HG03571 (cell line): ENCODE measurements around the gene SEMA3A.
"Not testable (repeated sequence)": the region's sequence is repeated elsewhere in the genome, so short reads cannot be mapped to it uniquely, and the experiment has no call there.

Experiments used
- ATAC-seq: cut with Tn5 transposase; IDR thresholded peaks from one replicate; pipeline ENCODE4 v1.9.1; 2021; ENCODE audit not compliant: unreplicated experiment

Gene SEMA3A

GRCh38 chr7:84194484-84195271 lies at the start of gene SEMA3A:
Gene SEMA3A (minus strand): TSS chr7:84194789. CDS start chr7:84194586, 203 bp downstream.
- ATAC-seq: no peak

DNA sequence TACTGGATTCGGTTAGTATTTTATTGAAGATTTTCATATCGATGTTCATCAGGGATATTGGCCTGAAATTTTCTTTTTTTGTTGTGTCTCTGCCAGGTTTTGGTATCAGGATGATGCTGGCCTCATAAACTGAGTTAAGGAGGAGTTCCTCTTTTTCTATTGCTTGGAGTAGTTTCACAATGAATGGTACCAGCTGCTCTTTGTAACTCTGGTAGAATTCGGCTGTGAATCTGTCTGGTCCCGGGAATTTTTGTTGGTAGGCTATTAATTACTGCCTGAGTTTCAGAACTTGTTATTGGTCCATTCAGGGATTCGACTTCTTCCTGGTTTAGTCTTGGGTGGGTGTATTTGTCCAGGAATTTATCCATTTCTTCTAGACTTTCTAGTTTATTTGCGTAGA lies 48.4 kb upstream of the SEMA3A start:
- not testable (repeated sequence) for ATAC-seq

DNA sequence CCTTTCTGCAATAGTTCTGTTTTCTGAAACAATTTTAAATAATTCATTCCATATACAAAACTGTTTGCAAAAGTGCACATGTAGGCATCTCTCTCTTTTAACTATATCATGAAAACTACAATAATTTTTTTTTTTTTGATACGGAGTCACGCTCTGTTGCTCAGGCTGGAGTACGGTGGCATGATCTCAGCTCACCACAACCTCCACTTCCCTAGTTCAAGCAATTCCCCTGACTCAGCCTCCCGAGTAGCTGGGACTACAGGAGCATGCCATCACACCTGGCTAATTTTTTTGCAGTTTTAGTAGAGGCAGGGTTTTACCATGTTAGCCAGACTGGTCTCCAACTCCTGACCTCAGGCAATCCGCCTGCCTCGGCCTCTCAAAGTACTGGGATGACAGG lies 44.0 kb upstream of the SEMA3A start:
- no peak for ATAC-seq

- ATAC-seq: no peak
Observed at GRCh38 chr7:84237533-84238173, 43.1 kb upstream of the SEMA3A start.

DNA sequence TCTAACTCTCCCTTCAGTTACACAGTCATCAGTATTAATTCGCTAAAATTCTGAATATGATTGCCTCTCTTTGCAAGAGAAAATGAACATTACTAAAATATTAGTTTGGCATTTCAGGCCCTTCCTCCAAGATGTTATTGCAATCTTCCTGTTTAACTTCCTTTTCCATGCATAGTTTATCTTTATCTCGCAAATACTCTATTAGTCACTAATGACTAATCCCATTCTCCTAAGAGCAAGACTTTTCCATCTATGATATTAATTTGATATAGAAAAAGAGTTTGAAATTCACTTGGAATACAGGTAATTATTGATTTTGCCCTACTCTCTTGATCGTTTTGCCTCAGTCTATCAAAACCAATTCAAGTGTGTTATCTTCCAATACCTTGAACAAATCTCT lies 41.8 kb upstream of the SEMA3A start:
- no peak for ATAC-seq

- no peak for ATAC-seq
Observed at GRCh38 chr7:84232646-84233045, 38.1 kb upstream of the SEMA3A start.

DNA sequence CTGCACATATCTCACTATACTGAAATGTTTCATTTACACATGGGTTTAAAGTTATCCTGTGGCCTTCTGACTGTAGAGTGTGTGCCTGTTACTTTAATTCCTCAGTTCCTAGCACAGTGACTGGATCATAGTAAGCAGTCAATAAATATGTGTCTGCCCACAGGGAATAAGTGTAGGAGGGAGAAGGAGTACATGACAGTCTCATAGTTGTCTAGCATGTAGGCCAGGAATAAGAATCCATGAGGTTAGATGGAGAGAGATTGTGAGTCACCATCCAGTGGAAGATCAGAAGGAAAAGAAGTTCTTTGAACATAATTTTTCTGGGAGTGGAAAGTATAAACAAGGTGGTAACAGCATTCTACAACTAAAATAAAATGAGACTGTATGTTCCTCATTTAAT lies 36.6 kb upstream of the SEMA3A start:
- ATAC-seq: no peak

DNA sequence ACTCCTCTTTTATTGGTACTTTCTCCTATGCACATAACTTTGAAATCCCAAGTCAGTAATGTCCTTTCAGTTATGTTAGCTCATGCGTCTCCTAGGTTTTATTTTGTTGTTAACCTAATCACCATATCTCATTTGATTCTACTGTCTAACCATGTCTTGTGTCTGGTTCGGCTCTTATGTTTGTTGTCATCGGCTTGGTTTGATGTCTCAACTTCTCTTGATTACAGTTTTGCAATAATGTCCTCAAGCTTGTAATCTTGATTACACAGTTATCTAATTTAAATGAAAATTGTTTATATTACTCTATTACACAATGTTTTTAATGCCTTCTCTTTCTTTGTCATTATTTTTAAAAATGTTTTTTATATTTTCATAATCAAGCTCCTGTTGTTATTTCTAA lies 35.9 kb upstream of the SEMA3A start:
- ATAC-seq: no peak

DNA sequence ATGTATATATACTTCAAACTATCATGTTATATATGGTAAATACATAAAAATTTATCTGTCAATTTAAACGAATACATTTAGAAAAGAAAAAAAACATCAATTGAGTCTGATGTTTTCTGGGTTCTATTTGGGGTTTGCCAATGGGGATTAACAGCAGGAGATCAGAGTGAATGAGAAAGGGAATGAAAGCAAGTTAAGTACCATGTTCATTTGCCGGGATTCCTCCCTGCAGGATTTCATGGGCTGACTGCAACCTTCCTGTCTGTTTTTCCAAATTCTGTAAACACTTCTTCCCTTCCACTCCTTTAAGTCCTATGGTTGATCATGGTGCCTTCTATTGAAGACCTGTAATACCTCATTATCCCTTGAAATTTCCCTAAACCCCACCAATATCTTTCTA lies 33.9 kb upstream of the SEMA3A start:
- ATAC-seq: no peak

DNA sequence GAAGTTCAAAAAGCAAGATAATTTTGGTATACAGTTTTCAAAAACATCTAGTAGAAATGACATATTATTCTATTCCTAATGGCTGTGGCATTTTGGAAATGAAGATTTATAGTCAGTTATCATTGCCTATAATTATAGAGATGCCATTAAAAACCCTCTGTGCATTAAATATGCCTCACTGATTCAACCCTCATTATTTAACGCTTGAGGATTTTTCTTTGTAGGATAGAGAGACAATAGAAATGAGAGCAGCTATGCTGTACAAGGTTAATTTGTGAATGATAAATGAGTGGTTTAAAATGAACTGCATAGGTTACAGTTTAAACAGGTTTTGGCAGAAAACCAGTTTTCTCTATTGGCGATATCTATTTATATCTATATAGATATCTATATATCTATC lies 32.2 kb upstream of the SEMA3A start:
- no peak for ATAC-seq

DNA sequence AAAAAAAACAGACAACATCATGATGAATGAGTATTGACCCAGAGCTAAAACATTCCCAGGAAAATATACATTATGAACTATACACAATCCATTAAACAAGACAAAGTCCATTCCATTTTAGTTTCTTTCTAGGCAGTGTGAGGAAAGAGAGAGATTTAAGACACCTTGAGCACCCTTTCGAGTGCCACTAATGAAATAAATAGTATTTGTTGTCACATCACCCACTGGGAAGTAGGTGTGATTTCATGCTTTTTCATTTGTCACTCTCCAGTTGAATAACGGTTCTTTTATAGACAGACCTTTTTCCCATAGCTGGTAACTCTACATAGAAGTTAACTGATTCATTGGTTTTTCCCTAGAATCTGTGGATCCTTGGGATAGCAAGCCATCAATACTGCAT lies 29.9 kb upstream of the SEMA3A start:
- ATAC-seq: no peak

DNA sequence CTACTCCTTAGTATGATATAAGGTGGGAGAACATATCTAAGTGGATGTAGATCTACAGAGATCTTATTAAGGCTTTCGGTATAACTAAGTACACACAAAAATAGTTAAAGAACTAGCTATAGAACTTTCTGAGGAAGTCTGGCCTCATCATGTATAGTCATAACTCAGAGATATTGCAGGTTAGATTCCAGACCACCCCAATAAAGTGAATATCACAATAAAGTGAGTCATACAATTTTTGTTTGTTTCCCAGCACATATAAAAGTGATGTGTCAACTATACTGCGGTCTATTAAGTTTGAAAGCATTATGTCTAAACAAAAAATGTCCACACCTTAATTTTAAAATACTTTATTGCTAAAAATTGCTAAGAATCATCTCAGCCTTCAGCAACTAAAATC lies 24.7 kb upstream of the SEMA3A start:
- no peak for ATAC-seq

GRCh38 chr7:84218681-84219080 lies 24.1 kb upstream of the SEMA3A start:
- no peak for ATAC-seq

DNA sequence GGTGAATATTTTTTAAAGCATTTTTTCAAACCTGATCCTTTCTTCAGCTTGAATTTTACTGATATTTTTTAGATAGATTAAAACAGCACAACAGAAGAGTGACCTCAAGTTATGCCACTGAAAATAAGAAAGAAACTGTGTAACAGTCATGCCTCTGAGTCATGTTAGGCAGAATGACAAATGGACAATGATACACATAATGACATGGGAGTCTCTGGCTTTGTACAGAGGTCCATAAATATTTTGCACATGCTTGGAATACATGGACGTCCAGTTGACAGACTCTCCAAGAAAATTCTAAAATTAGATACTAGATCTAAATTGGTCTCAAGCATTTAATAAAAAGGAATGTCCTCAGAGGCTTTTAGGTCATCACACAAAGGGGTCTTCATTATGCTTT lies 21.9 kb upstream of the SEMA3A start:
- ATAC-seq: no peak

- not testable (repeated sequence) for ATAC-seq
Observed at GRCh38 chr7:84214757-84215156, 20.2 kb upstream of the SEMA3A start.

DNA sequence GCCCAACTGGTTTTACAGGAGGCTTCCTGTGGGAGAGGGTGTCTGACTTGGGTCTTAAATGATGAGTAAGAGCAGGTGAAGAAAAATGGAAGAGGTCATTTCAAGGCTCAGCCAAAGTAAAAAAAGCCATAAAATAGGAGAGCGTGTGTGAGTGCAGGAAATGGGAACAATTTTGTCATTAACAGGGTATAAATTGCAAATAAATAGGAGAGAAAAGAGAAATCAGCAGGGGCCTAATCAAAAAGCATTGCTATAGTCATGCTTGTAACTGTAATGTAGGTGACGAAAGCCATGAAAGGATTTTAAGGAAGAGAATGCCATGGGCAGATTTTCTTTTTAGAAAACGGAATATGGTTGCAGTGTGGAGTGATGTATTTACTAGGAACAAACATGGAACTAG lies 15.7 kb upstream of the SEMA3A start:
- no peak for ATAC-seq

DNA sequence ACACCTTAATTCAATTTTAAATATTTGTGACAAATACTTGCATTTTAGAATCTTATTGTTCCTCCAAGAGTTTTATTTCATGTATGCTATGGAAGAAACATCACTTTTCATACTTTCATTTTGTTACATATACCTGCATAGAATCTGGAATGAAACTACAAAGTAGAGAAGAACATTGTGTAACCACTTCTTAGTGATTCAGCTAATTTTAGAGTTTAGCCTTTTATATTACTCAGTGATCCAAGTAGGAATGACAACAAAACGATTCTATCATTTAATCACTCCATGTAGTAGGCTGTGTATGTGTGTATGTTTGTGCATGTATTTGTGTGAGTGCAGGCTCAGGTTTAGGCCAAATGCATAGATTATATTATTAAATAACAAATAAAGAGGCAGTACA lies 14.4 kb upstream of the SEMA3A start:
- ATAC-seq: no peak

DNA sequence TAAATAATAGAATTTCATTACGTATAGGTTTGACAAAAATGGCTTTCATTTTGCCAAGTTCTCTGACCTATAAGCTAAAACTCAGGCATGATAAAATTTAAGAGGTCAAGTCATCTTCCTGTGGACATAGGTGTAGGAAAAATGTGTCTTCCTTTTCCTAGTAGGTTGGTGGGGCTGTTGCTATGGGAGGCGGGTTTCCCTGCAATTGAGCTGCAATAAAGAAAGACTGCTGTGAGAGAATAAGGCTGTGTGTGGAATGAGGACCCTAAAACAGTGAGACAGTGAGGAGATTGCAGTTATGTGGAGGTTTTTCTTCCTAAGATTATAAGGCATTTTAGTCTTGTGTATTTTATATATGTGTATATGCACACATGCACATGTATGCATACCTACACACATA lies 13.0 kb upstream of the SEMA3A start:
- no peak for ATAC-seq

DNA sequence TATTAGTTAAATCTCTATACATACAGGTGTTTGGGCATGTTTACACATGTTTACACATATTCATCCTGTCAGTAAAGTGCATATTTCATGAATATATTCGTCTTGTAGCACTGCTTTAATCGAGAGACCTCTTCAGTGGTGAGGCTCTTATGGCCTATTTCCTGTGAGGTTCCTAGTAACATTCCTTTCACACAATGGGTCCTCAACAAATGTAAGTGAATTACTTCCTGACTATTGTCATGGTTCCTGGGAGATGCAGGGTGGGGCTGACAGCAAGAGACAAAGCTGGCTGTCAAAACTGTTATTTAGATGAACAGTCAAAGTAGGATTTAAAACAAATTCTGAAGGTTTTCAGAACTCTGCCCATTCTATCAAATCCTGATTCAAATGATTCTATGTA lies 12.4 kb upstream of the SEMA3A start:
- no peak for ATAC-seq

DNA sequence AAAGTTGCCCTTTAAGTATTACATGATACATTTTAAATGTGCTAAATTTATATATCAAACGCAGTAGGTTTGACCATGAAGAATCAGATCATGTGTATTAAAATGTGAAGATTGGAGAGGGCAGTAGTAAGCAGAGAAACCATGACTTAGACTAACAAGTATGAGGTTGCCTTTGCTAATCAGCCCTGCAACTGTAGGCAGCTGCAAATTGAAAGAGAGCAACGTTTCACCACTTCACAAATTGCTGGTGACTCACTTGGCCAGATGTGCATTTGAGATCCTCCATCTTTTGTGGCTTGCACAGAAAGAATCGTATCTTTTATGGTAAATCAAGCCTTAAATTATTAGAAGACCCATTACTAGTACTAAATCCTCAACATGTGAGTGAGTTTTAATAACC lies 10.1 kb upstream of the SEMA3A start:
- no peak for ATAC-seq

- no peak for ATAC-seq
Observed at GRCh38 chr7:84202855-84203254, 8.3 kb upstream of the SEMA3A start.

DNA sequence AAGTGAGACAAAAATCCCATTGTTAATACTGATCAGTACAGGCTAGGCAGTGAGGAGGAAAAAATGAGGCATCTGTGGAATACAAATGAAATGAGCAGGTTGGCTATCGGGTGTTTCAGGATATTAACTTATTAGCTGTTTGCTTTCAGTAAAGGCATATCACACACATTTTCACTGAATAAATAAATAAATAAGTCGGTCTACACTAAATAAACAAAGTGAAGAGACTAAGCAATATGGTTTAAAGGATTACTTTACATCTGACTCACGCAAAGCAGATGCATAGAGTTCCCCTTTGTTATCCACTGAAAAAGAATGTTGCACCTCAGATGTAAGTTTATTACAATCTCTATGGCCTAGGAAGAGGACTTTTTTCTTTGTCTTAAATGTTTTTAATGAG lies 6.3 kb upstream of the SEMA3A start:
- ATAC-seq: no peak

DNA sequence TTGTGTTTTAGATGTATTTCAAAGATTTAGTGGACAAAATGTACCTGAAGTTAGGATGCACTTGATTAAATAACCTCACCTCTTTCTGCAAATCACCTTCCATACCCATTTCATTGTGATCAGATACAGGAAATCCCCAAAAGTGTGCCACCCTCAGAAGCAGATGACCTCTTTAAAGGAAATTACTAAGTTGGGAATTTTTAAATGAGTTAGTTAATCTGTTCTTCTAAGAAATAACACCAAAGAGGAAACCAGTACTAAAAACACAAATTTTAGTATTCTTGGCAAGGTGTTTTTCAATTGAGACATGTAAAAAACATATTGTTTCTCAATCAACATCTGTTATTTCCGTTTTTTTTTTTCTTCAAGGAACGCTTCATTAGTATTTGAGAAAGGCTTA lies 4.6 kb upstream of the SEMA3A start:
- no peak for ATAC-seq
